Peyer's patch (tissue), 4 donors: ENCODE measurements around the gene C2orf92. TPM values are rescaled to one million over a fixed set of nuclear protein-coding genes. Genes with fewer than 3 reads are reported as not detected.

Experiments
- DNase-seq, 3 donors: peaks; one replicate each; pipeline ENCODE4 v3.0.0-alpha.2; 2017 to 2019
- H3K27ac ChIP-seq, 4 donors: fragments of 200-600 bp; sonication (generic); one replicate each; pipeline ENCODE4 v1.5.1; 2016 to 2019
- H3K27me3 ChIP-seq, 2 donors: fragments of 200-600 bp; sonication (generic); one replicate each; pipeline ENCODE4 v1.5.1; 2019
- H3K36me3 ChIP-seq, 3 donors: fragments of 200-600 bp; sonication (generic); one replicate each; pipeline ENCODE4 v1.5.1; 2016 to 2019
- H3K4me1 ChIP-seq, 4 donors: fragments of 200-600 bp; sonication (generic); one replicate each; pipeline ENCODE4 v1.5.1; 2016 to 2019
- H3K4me3 ChIP-seq, 4 donors: fragments of 200-600 bp; sonication (generic); 1 replicate in 3 of 4; 2 replicates in 1 of 4; pipeline ENCODE4 v1.5.1; 2016 to 2019; ENCODE audit warnings: mild to moderate bottlenecking in 1 of 4
- H3K9me3 ChIP-seq, 4 donors: fragments of 200-600 bp; sonication (generic); one replicate each; pipeline ENCODE4 v1.5.1; 2016 to 2019; ENCODE audit warnings: mild to moderate bottlenecking in 1 of 4
- POLR2A ChIP-seq, 2 donors: fragments of 450-650 bp; IDR thresholded peaks; one replicate each; pipeline ENCODE4 v1.5.1; 2017; ENCODE audit warnings: antibody characterized with exemption in 2 of 2, mild to moderate bottlenecking in 2 of 2, moderate library complexity in 2 of 2
- total RNA-seq, 4 donors: library from RNA; depleted of rRNA; stranded (reverse); fragments of >200 nt; gene quantifications; one replicate each; pipeline ENCODE4 v1.1.0, GENCODE V29; 2016
- TF ChIP-seq, protein P1 (sequence below), 6 experiments: fragments of 450-650 bp in 4 of 6; fragments of 200-600 bp in 2 of 6; sonication (generic) in 1 of 6; IDR thresholded peaks; one replicate each; pipeline ENCODE4 v1.5.1; 2017 to 2019; ENCODE audit warnings: antibody characterized with exemption in 6 of 6, mild to moderate bottlenecking in 3 of 6, moderate library complexity in 1 of 6

Gene C2orf92
- total RNA-seq, 4 donors from 2014 or later, result 5.3 to 70.1 (median 25.5) TPM

- Histone ChIP-seq H3K4me1 (no peaks in the 10 kb centered on the region), H3K9me3 (no peaks in the 10 kb centered on the region), H3K4me3 (no peak overlapping the region), H3K36me3 (no peaks in the 10 kb centered on the region), H3K27me3 (no peaks in the 10 kb centered on the region), H3K27ac (no peak overlapping the region)
- DNase-seq, result peak in 1 of 3 donors; percentile 14
- TF ChIP-seq, protein P1, sequence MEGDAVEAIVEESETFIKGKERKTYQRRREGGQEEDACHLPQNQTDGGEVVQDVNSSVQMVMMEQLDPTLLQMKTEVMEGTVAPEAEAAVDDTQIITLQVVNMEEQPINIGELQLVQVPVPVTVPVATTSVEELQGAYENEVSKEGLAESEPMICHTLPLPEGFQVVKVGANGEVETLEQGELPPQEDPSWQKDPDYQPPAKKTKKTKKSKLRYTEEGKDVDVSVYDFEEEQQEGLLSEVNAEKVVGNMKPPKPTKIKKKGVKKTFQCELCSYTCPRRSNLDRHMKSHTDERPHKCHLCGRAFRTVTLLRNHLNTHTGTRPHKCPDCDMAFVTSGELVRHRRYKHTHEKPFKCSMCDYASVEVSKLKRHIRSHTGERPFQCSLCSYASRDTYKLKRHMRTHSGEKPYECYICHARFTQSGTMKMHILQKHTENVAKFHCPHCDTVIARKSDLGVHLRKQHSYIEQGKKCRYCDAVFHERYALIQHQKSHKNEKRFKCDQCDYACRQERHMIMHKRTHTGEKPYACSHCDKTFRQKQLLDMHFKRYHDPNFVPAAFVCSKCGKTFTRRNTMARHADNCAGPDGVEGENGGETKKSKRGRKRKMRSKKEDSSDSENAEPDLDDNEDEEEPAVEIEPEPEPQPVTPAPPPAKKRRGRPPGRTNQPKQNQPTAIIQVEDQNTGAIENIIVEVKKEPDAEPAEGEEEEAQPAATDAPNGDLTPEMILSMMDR (IDR thresholded peaks at IDR 0.05), result no peak
- TF ChIP-seq POLR2A (IDR thresholded peaks at IDR 0.05), result no peak
Observed at GRCh38 chr2:97736185-97736584, 66.7 kb downstream of the C2orf92 start.

- H3K27ac ChIP-seq, result no peak overlapping the region
- TF ChIP-seq, protein P1 (IDR thresholded peaks at IDR 0.05), result no peak
- no peak for TF ChIP-seq POLR2A (IDR thresholded peaks at IDR 0.05)
- H3K4me1 ChIP-seq, result no peaks in the 10 kb centered on the region
- no peaks in the 10 kb centered on the region for H3K27me3 ChIP-seq
- peak in 2 of 3 donors; percentile 38 to 40 for DNase-seq
- H3K4me3 ChIP-seq, result no peak overlapping the region
- H3K9me3 ChIP-seq, result no peaks in the 10 kb centered on the region
- no peaks in the 10 kb centered on the region for H3K36me3 ChIP-seq
Observed at GRCh38 chr2:97736608-97737330, 67.3 kb downstream of the C2orf92 start.

DNA sequence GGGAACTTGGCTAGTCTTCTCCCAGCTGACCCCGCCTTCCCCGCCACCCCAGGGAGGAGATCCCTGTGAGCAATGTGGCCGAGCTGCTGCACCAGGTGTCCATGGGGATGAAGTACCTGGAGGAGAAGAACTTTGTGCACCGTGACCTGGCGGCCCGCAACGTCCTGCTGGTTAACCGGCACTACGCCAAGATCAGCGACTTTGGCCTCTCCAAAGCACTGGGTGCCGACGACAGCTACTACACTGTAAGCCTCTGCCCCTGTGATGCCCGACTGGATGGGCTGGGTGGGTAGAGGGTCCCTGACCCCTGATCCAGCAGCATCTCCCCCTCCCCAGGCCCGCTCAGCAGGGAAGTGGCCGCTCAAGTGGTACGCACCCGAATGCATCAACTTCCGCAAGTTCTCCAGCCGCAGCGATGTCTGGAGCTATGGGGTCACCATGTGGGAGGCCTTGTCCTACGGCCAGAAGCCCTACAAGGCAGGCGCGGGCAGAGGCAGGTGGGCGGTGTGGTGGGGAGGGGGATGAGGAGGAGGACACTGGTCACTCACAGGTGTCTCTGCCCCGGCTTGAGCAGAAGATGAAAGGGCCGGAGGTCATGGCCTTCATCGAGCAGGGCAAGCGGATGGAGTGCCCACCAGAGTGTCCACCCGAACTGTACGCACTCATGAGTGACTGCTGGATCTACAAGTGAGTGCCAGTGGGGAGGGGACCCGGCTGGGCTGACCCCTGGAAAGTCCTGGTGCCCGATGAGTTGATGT, 68.1 kb downstream of the C2orf92 start:
- Histone ChIP-seq H3K27me3 (no peaks in the 10 kb centered on the region), H3K27ac (no peak overlapping the region), H3K4me1 (no peaks in the 10 kb centered on the region), H3K9me3 (no peaks in the 10 kb centered on the region), H3K36me3 (no peaks in the 10 kb centered on the region), H3K4me3 (no peak overlapping the region)
- TF ChIP-seq, protein P1 (IDR thresholded peaks at IDR 0.05), result no peak
- TF ChIP-seq POLR2A (IDR thresholded peaks at IDR 0.05), result no peak
- DNase-seq, result peak in 1 of 3 donors; percentile 41

DNA sequence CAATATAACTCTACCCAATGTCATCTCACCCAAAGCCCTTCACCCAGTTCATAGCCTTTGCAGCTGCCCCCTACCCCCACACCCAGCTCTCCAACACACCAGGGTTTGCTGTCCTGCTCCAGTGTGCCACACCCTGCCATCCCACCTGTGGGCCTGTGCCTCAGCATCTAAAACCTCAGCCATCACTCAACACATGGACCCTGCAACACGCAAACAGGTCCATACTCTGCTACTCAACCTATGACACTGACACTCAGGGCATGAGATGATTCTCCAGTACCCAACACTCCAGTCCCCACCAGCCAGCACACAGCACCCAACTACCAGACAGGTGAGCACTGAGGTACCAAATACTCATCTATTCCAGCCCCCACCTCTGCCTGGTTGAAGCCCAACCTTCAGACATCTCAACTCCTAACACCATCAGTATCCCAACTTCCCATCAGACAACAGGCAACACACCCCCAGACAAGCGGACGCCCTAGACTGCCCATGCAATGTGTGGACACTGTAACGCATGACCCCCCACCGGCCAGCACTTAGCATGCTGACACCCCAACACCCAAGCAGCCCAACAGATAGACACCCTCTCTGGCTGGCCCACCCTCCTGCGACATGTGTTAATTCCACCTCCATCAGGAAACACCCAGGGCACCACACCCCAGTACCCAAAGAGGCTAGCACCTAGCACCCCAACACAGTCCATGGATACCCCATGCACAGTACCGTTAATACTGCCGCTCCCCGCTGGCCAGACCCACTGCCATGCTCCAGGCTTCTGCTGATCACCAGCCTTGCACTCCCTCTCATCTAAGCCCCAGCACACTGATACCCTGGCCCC, 68.9 kb downstream of the C2orf92 start:
- no peaks in the 10 kb centered on the region for H3K36me3 ChIP-seq
- DNase-seq, result peak in 1 of 3 donors; percentile 29
- H3K27ac ChIP-seq, result no peak overlapping the region
- H3K4me3 ChIP-seq, result no peak overlapping the region
- TF ChIP-seq, protein P1 (IDR thresholded peaks at IDR 0.05), result no peak
- TF ChIP-seq POLR2A (IDR thresholded peaks at IDR 0.05), result no peak
- no peaks in the 10 kb centered on the region for H3K4me1 ChIP-seq
- H3K9me3 ChIP-seq, result no peaks in the 10 kb centered on the region
- no peaks in the 10 kb centered on the region for H3K27me3 ChIP-seq
